ENCODE data around the gene KAT6B. TPM values are rescaled to one million over a fixed set of nuclear protein-coding genes. Genes with fewer than 3 reads are reported as not detected.

KAT6B gene
- total RNA-seq, 4 donors from 2014 or later = 12.0 to 37.7 (median 21.6) TPM

GRCh38 chr10:74797550-74797949 is 28.9 kb upstream of the KAT6B start:
- Histone ChIP-seq H3K27ac (no peak overlapping the region), H3K9me3 (no peaks in the 10 kb centered on the region), H3K27me3 (no peaks in the 10 kb centered on the region), H3K36me3 (no peaks in the 10 kb centered on the region), H3K4me1 (no peaks in the 10 kb centered on the region), H3K4me3 (no peak overlapping the region)
- intact Hi-C loops (cut with DNase I; ENCODE audit: low total_unique reads) = no loop called here
- ATAC-seq = no peak
- TF ChIP-seq CTCF (IDR thresholded peaks at IDR 0.05 in 4 of 5, conservative IDR thresholded peaks at IDR 0.05 in 1 of 5) (no peak), POLR2A (IDR thresholded peaks at IDR 0.05) (no peak)
- no peak for DNase-seq
- in situ Hi-C loops (cut with MboI; ENCODE audit: low sequenced_read_pairs in 4 of 4) = no loop called here

- no peak for ATAC-seq
- intact Hi-C loops (cut with DNase I; ENCODE audit: low total_unique reads) = no loop called here
These were observed 26.6 kb upstream of the KAT6B start for GRCh38 chr10:74799721-74800221.

GRCh38 chr10:74801447-74801846 is 25.0 kb upstream of the KAT6B start:
- Histone ChIP-seq H3K36me3 (no peaks in the 10 kb centered on the region), H3K4me1 (no peaks in the 10 kb centered on the region), H3K4me3 (no peak overlapping the region), H3K27ac (no peak overlapping the region), H3K9me3 (no peaks in the 10 kb centered on the region), H3K27me3 (no peaks in the 10 kb centered on the region)
- in situ Hi-C loops (cut with MboI; ENCODE audit: low sequenced_read_pairs in 4 of 4) = loop anchor here in 1 of 4 donors (25.0 kb wide), 1 partner anchor 539 kb away; no protein-coding TSS in a partner anchor
- DNase-seq = no peak
- ATAC-seq = no peak
- intact Hi-C loops (cut with DNase I; ENCODE audit: low total_unique reads) = no loop called here
- no peak for TF ChIP-seq POLR2A (IDR thresholded peaks at IDR 0.05)
- no peak for TF ChIP-seq CTCF (IDR thresholded peaks at IDR 0.05 in 4 of 5, conservative IDR thresholded peaks at IDR 0.05 in 1 of 5)

More at GRCh38 chr10:74799721-74800221, 26.6 kb upstream of the KAT6B start:
- H3K4me1 ChIP-seq = no peaks in the 10 kb centered on the region
- H3K27ac ChIP-seq = no peak overlapping the region
- no peaks in the 10 kb centered on the region for H3K9me3 ChIP-seq
- H3K36me3 ChIP-seq = no peaks in the 10 kb centered on the region
- in situ Hi-C loops (cut with MboI; ENCODE audit: low sequenced_read_pairs in 4 of 4) = loop anchor here in 1 of 4 donors (25.0 kb wide), 1 partner anchor 537 kb away; no protein-coding TSS in a partner anchor
- TF ChIP-seq POLR2A (IDR thresholded peaks at IDR 0.05) = no peak
- no peak for TF ChIP-seq CTCF (IDR thresholded peaks at IDR 0.05 in 4 of 5, conservative IDR thresholded peaks at IDR 0.05 in 1 of 5)
- DNase-seq = no peak
- no peaks in the 10 kb centered on the region for H3K27me3 ChIP-seq
- H3K4me3 ChIP-seq = no peak overlapping the region

GRCh38 chr10:74808501-74808900 is 17.9 kb upstream of the KAT6B start:
- no peak for ATAC-seq
- intact Hi-C loops (cut with DNase I; ENCODE audit: low total_unique reads) = no loop called here

More at GRCh38 chr10:74808501-74808900, 17.9 kb upstream of the KAT6B start:
- DNase-seq = no peak
- no peaks in the 10 kb centered on the region for H3K4me1 ChIP-seq
- TF ChIP-seq POLR2A (IDR thresholded peaks at IDR 0.05) = no peak
- TF ChIP-seq CTCF (IDR thresholded peaks at IDR 0.05 in 4 of 5, conservative IDR thresholded peaks at IDR 0.05 in 1 of 5) = no peak
- H3K36me3 ChIP-seq = no peaks in the 10 kb centered on the region
- H3K27ac ChIP-seq = no peak overlapping the region
- H3K27me3 ChIP-seq = no peaks in the 10 kb centered on the region
- H3K9me3 ChIP-seq = no peaks in the 10 kb centered on the region
- in situ Hi-C loops (cut with MboI; ENCODE audit: low sequenced_read_pairs in 4 of 4) = loop anchor here in 1 of 4 donors (25.0 kb wide), 1 partner anchor 546 kb away; no protein-coding TSS in a partner anchor
- no peak overlapping the region for H3K4me3 ChIP-seq
